ENCODE data around the gene IL22RA1.

- no peak for TF ChIP-seq CTCF (IDR thresholded peaks at IDR 0.05)
- no peak for TF ChIP-seq POLR2A (IDR thresholded peaks at IDR 0.05)
Observed at GRCh38 chr1:24094554-24094953, 48.4 kb downstream of the IL22RA1 start.
